HFF-Myc (cell line): Measurements from ENCODE around the gene ADARB2.

Experiments used
- DNase-seq: peaks from one replicate; pipeline ENCODE4 v3.0.0-alpha.2; 2011; ENCODE audit warnings: low read depth; ENCODE audit errors: extremely low read depth
- H3K4me3 ChIP-seq: replicated peaks from 2 replicates; pipeline ENCODE4 v1.5.1; 2011; ENCODE audit warnings: low read depth, mild to moderate bottlenecking, control low read depth, low read length
- TF ChIP-seq, protein P1 (sequence below): IDR thresholded peaks from 2 replicates; pipeline ENCODE4 v1.5.1; 2012; ENCODE audit warnings: mild to moderate bottlenecking, low read depth, low read length, control low read depth; ENCODE audit errors: missing control alignments

The ADARB2 gene

DNA sequence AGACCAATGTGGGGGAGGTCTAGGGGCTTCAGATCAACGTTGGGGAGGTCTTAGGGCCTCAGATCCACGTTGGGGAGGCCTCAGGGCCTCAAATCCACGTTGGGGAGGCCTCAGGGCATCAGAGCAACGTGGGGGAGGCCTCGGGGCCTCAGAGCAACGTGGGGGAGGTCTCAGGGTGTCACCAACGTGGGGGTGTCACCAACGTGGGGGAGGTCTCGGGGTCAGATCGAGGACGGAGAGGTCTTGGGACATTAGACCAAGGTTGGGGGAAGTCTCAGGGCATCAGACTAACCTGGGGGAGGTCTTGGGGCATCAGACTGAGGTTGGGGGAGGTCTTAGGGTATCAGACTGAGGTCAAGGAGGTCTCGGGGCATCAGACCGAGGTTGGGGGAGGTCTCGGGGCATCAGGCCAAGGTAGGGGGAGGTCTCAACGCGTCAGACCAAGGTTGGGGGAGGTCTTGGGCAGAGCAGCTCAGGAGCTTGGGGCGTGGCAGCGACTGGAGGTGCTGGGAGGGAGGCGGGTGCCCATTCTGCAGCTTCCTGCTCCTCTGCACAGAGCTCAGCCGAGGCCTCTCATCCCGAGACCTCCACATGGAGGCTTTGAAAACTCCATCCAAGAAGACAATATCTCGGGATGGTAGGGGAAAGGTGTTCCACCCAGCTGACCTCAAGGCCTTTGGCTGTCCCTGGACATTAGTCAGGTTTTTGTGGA, 521.3 kb downstream of the ADARB2 start:
- DNase-seq: no peak
- H3K4me3 ChIP-seq: no peak overlapping the region
- TF ChIP-seq, protein P1, sequence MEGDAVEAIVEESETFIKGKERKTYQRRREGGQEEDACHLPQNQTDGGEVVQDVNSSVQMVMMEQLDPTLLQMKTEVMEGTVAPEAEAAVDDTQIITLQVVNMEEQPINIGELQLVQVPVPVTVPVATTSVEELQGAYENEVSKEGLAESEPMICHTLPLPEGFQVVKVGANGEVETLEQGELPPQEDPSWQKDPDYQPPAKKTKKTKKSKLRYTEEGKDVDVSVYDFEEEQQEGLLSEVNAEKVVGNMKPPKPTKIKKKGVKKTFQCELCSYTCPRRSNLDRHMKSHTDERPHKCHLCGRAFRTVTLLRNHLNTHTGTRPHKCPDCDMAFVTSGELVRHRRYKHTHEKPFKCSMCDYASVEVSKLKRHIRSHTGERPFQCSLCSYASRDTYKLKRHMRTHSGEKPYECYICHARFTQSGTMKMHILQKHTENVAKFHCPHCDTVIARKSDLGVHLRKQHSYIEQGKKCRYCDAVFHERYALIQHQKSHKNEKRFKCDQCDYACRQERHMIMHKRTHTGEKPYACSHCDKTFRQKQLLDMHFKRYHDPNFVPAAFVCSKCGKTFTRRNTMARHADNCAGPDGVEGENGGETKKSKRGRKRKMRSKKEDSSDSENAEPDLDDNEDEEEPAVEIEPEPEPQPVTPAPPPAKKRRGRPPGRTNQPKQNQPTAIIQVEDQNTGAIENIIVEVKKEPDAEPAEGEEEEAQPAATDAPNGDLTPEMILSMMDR: no peak

- TF ChIP-seq, protein P1: no peak
- H3K4me3 ChIP-seq: no peak overlapping the region
- no peak for DNase-seq
Measured at GRCh38 chr10:1214882-1215540, 522.3 kb downstream of the ADARB2 start.

DNA sequence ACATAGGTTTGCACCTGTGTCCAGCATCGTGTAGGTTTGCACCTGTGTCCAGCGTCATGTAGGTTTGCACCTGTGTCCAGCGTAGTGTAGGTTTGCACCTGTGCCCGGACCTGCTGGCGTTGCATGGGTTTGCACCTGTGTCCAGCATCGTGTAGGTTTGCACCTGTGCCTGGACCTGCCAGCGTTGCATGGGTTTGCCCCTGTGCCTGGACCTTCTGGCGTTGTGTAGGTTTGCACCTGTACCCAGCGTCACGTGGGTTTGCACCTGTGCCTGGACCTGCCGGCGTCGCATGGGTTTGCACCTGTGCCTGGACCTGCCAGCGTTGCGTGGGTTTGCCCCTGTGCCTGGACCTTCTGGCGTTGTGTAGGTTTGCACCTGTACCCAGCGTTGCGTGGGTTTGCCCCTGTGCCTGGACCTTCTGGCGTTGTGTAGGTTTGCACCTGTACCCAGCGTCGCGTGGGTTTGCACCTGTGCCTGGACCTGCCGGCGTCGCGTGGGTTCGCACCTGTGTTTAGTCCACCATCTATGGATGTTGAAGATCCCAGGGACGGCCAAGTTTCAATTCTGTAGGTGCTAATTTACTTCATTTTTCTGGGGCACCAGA, 523.2 kb downstream of the ADARB2 start:
- TF ChIP-seq, protein P1: no peak

DNA sequence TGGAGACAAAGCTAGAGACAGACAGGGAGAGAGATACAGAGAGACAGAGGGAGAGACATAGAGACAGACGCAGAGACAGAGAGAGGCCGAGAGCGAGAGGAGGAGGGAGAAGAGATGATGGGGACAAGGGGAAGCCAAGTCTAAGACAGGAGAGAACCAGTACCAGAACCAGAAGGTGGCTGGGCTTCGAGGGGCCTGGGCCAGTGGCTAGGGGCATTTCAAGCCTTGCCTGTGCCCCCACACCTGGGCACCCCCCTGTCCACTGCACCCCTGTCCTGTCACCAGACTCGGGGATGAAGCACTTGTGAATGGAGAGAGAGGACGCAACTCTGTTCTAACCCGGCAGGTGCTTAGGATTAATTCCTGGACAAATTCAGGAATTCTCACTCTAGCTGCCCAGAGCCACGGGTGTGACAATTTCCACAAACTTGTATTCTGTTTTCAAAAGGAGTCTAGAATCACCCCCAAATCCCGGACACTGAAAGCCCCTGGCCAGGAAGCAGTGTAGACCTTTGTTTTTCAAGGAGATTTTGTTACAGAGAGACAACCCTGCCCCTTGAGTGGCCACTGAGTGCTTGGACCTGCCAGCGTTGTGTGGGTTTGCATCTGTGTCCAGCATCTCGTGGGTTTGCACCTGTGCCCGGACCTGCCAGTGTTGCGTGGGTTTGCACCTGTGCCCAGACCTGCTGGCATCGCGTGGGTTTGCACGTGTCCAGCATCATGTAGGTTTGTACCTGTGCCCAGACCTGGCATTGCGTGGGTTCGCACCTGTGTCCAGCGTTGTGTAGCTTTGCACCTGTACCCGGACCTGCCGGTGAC, 523.9 kb downstream of the ADARB2 start:
- TF ChIP-seq, protein P1: no peak
- no peak overlapping the region for H3K4me3 ChIP-seq

More for the DNA sequence above, 523.2 kb downstream of the ADARB2 start:
- DNase-seq: no peak
- H3K4me3 ChIP-seq: no peak overlapping the region

GRCh38 chr10:1212571-1213141, 524.7 kb downstream of the ADARB2 start:
- no peak for DNase-seq
- H3K4me3 ChIP-seq: no peak overlapping the region
- TF ChIP-seq, protein P1: no peak

More for the DNA sequence above, 523.9 kb downstream of the ADARB2 start:
- DNase-seq: no peak
